Measurements from ENCODE around the gene ITPR3. TPM values are rescaled to one million over a fixed set of nuclear protein-coding genes. Genes with fewer than 3 reads are reported as not detected.

ITPR3 gene
- polyA plus RNA-seq, 1 donor = 6.8 TPM

DNA sequence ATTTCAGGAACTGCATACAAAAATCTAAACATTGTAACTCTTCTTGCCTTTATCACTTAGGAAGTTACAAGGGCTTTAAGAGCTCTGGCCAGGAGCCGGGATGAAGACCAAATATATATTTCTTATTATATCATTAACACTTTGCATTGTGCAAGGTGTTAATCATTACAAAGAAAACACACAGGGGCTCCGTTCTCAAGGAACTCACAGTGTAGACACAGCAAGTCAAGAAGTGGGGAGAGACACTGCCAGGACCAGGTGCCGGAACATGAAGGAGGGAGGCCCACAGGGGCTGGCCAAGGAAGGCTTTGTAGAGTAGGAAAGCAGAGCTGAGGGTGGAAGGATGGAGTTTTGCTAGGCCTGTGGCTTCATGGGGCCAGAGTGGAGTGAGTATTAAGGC, 17.4 kb downstream of the ITPR3 start:
- DNase-seq (ENCODE audit: low read depth) = no peak

- no peak for DNase-seq (ENCODE audit: low read depth)
Observed at GRCh38 chr6:33639559-33639958, 18.4 kb downstream of the ITPR3 start.

- DNase-seq (ENCODE audit: low read depth) = no peak
Observed at GRCh38 chr6:33640361-33640760, 19.2 kb downstream of the ITPR3 start.

DNA sequence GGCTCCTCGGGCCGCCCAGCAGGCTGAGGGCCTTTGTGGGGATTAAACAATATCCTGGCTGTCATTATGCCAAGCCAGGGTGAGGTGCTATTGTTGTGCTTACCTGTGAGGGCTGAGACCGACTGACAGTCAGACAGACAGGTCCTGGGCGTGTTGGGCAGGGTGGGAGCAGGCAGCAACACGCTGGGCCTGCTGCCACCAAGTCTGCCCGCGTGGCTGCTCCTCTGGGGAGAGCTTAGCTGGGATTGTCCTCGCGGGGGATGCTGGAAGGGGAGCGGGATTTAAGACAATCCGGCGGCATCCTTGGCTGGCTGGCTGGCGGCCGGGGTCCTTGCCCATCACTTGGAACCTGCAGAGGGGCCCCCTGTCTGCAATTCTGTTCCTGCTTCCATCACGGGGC, 20.0 kb downstream of the ITPR3 start:
- no peak for DNase-seq (ENCODE audit: low read depth)

DNA sequence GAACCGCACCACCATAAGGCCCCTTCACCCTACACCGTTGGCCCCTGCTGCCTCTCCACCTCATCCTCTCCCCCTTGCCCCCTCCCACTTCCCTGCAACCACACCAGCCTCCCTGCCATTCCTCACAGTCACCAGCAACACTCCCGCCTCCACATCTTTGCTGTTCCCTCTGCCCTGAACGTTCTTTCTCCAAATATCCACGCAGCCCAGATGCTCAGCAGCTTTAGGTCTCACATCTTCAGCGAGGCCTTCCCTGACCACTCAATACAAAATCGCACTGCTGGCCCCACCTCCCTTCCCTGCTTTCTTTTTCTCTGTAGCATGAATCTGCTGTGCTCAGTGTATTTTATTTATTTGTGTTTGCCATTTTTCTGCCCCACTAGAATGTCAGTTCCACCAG, 20.5 kb downstream of the ITPR3 start:
- no peak for DNase-seq (ENCODE audit: low read depth)

GRCh38 chr6:33642897-33643296, 21.8 kb downstream of the ITPR3 start:
- no peak for DNase-seq (ENCODE audit: low read depth)

DNA sequence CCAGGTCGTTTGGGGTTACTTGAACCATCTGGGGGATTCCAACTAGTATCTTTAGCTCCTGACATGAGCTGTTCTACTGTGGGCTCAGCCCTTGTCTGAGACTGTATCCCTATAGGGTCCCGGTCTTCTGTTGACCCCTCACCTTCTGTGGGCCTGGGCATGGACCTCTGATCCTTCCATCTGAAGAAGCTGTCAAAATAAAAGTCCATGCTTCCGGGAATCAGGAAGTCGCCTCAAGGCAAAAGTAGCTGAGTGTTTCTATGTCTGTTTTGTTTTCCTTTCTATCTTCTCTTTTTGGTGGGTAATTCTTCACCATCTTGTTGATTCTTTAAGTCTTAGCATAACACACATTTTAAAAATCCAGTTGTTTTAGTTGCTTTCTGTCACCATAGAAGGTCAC, 30.3 kb downstream of the ITPR3 start:
- DNase-seq (ENCODE audit: low read depth) = no peak

DNA sequence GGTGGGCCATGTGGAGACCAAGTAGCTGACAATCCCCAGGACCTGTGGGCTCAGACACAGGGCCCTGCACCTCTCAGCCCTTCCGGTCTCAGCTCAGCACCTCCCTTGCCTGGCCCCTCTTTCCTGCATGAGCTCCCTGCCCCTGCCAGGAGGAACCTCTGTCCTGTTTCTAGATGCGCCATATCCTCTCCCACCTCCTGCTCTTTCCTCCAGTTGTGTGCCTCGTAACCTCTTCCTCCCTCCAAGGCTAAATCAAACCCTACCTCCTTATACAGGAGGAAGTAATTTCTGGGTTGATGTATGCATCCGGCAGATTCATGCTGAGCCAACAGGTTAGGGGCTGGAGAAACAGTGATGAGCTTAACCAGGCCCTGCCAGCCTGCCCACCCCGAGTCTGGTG, 30.9 kb downstream of the ITPR3 start:
- DNase-seq (ENCODE audit: low read depth) = no peak

DNA sequence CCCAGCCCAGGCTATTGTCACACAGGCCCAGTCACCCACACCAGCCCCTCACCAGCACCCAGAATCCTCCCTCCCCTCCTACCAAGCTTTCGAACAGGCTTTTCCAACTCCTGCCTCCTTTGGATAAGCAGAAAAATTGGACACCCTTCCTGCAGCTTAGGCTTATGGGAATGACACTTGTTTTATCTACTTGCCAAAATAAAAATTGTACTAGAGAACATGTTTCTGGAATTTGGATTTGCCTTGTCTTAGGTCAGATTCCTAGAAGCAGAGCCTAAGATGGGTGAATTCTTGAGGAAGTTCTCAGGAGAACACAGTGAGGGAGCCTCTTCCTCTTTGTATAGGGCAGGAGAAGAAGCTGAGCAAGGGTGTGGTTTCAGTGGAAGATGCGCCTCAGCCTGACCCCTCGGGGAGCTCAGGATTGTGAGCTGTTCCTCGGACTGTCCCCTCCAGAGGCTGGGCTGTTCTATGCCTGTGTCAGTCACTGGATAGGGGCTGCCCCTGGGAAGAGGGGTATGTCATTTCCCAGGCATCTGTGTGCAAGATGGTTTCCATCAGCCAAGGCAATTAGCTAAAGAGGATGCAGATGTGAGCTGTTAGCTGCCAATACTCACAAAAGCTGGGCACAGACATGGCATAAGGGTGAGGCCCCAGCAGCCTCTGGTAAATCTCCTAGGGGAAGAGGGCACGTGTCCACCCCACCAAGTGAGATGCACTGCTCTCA, 33.9 kb downstream of the ITPR3 start:
- no peak for DNase-seq (ENCODE audit: low read depth)

DNA sequence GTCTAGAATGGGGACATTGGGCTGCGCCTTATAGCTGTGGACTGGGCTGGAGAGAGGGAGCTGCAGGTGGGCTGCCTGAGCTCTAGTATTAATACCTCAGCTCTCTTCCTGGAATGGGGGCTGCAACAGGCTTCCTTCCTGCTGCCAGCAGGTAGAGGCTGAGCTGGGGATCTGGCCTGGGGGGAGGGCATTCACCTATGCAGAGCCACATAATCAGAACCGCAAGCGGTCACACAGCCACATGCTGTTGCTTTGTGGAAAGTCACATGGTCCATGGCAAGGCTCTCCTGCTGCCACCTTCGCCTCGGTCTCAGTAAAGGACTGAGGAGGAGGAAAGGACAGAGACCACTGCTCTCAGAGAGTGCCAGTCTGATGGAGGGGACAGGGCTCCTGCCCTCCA, 35.7 kb downstream of the ITPR3 start:
- no peak for DNase-seq (ENCODE audit: low read depth)

- DNase-seq (ENCODE audit: low read depth) = no peak
Observed at GRCh38 chr6:33658982-33659689, 38.0 kb downstream of the ITPR3 start.

- no peak for DNase-seq (ENCODE audit: low read depth)
Observed at GRCh38 chr6:33659986-33660385, 38.9 kb downstream of the ITPR3 start.

- DNase-seq (ENCODE audit: low read depth) = no peak
Observed at GRCh38 chr6:33661106-33661838, 40.1 kb downstream of the ITPR3 start.

DNA sequence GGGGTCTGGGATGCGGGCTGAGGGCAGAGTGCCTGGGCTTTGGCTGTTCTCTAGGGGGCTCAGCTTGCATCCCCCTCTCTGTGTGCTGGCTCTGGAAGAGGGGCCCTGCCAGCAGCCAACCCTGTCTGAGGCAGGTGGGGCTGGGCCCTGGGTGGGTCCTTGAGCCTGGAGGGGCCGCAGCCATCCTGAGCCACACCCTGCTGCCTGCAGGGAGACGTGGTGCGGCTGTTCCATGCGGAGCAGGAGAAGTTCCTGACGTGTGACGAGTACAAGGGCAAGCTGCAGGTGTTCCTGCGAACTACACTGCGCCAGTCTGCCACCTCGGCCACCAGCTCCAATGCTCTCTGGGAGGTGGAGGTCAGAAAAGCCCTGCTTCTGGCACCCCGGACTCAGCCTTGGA, 41.2 kb downstream of the ITPR3 start:
- no peak for DNase-seq (ENCODE audit: low read depth)

DNA sequence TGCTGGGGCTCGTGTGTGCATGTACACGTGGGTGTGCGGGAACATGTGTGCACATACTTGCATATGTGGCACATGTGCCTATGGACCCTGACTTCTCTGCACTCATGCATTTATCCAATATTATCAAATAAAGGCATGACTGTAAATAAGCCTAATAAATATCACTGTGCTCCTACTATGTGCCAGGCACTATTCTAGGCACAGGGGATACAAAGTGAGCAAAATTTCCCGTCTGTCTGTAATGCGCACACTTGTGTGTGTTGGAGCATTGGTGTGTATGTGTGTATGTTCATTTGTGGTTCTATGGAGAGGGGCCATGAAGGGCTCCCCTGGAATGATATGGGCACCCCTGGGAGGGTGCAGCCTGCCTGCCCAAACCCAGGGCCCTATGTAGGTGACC, 41.9 kb downstream of the ITPR3 start:
- no peak for DNase-seq (ENCODE audit: low read depth)

DNA sequence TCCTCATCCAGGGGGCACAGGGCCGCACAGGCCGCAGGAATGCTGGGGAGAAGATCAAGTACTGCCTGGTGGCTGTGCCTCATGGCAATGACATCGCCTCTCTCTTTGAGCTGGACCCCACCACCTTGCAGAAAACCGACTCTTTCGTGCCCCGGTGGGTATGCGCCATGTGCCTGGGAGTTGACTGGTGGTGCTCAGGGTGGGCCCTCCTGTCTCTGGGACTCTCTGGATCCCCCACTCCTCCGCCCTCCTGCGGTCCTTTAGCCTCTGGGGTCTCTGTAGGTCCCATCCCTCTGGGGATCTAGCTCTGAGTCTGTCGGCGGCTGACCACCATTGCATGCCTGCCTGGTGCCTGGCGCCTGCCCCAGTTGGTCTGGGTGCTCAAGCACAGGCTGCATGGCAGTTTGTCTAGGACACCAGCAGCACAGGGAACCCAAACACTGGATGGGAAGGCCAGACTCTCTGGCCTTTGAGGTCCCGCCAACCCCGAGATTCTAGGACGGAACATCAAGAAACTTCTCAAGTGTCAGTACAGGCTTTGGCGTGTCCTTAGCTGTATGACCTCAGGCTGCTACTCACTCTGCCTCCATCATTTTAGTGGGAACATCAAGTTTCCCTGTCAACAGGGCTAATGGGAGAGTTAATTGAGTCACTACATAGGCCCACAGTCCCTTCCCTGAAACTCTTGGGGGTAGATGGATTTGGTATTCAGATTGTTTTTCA, 42.8 kb downstream of the ITPR3 start:
- no peak for DNase-seq (ENCODE audit: low read depth)

- DNase-seq (ENCODE audit: low read depth) = no peak
Observed at GRCh38 chr6:33664506-33665057, 43.5 kb downstream of the ITPR3 start.

DNA sequence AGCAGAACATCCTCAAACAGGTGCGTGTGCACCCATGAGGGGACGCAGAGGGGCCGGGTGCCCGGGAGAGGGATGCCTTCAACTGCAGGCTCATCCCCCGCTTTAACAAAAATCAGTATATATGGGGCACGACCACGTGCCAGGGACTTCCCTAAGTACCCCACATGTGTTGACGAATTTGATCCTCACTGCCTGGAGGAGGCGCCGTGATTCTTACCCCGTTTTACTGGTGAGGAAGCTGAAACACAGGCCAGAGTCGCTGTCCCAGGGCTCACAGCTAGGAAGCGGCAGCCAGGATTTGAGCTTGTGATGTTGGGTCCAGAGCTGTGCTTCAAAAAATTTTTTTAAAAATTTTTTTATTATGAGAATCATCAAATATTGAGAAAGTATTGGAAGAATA, 44.8 kb downstream of the ITPR3 start:
- DNase-seq (ENCODE audit: low read depth) = no peak

DNA sequence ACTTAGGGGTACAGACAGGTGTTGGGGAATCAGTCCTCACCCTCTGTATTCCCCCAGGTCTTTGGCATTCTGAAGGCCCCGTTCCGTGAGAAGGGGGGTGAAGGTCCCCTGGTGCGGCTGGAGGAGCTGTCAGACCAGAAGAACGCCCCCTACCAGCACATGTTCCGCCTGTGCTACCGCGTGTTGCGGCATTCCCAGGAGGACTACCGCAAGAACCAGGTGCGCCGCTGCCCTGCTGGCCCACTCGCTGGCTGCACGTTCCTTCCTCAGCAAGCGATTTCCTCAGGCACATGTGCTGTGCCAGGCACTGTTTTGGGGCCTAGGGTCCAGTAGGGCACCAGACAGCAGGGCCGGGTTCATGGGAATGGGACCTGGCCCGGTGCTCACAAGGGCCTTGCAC, 46.0 kb downstream of the ITPR3 start:
- no peak for DNase-seq (ENCODE audit: low read depth)

- DNase-seq (ENCODE audit: low read depth) = no peak
Observed at GRCh38 chr6:33667776-33668175, 46.7 kb downstream of the ITPR3 start.

- no peak for DNase-seq (ENCODE audit: low read depth)
Observed at GRCh38 chr6:33668328-33668727, 47.2 kb downstream of the ITPR3 start.

GRCh38 chr6:33668914-33669313, 47.8 kb downstream of the ITPR3 start:
- DNase-seq (ENCODE audit: low read depth) = no peak

Data from forelimb muscle (tissue), 1 donor.